ENCODE measurements around the gene M1AP. TPM values are rescaled to one million over a fixed set of nuclear protein-coding genes. Genes with fewer than 3 reads are reported as not detected.

M1AP gene
- total and polyA plus RNA-seq, 3 donors from 2014 or later = 11.7 to 21.4 (median 14.0) TPM

GRCh38 chr2:74538881-74539339, 109.2 kb downstream of the M1AP start:
- no peaks in the 10 kb centered on the region for H3K9me3 ChIP-seq
- H3K36me3 ChIP-seq (ENCODE audit: low read depth, missing control alignments) = no peaks in the 10 kb centered on the region
- no peaks in the 10 kb centered on the region for H3K27me3 ChIP-seq
- WGBS, 2 donors = 80 to 90% methylated on average over 7 of the region's 7 CpGs
- no peak overlapping the region for H3K4me3 ChIP-seq
- no peak overlapping the region for H3K27ac ChIP-seq
- TF ChIP-seq CTCF (IDR thresholded peaks at IDR 0.05) = no peak
- TF ChIP-seq POLR2A (IDR thresholded peaks at IDR 0.05) = no peak
- intact Hi-C loops (cut with DNase I; ENCODE audit: low total_unique reads) = no loop called here
- no peak for DNase-seq
- no peaks in the 10 kb centered on the region for H3K4me1 ChIP-seq

- H3K4me3 ChIP-seq = no peak overlapping the region
- TF ChIP-seq CTCF (IDR thresholded peaks at IDR 0.05) (no peak), POLR2A (IDR thresholded peaks at IDR 0.05) (no peak)
- intact Hi-C loops (cut with DNase I; ENCODE audit: low total_unique reads) = no loop called here
- no peak for DNase-seq
- no peaks in the 10 kb centered on the region for H3K27me3 ChIP-seq
- no peaks in the 10 kb centered on the region for H3K4me1 ChIP-seq
- no peak overlapping the region for H3K27ac ChIP-seq
- no peaks in the 10 kb centered on the region for H3K9me3 ChIP-seq
- no peaks in the 10 kb centered on the region for H3K36me3 ChIP-seq (ENCODE audit: low read depth, missing control alignments)
- WGBS, 2 donors = 66 to 69% methylated on average over 4 of the region's 4 CpGs
Measured at GRCh38 chr2:74537140-74537539, 111.0 kb downstream of the M1AP start.

- DNase-seq = no peak
- TF ChIP-seq POLR2A (IDR thresholded peaks at IDR 0.05) = no peak
- TF ChIP-seq CTCF (IDR thresholded peaks at IDR 0.05) = no peak
- H3K27ac ChIP-seq = no peak overlapping the region
- H3K9me3 ChIP-seq = no peaks in the 10 kb centered on the region
- no peaks in the 10 kb centered on the region for H3K27me3 ChIP-seq
- WGBS, 2 donors = 91 to 92% methylated on average over 4 to 23 of the region's 23 CpGs
- intact Hi-C loops (cut with DNase I; ENCODE audit: low total_unique reads) = no loop called here
- H3K36me3 ChIP-seq (ENCODE audit: low read depth, missing control alignments) = no peaks in the 10 kb centered on the region
- peaks cover 2% of the 10 kb centered on the region for H3K4me1 ChIP-seq
- no peak overlapping the region for H3K4me3 ChIP-seq
Measured at GRCh38 chr2:74536166-74536950, 111.8 kb downstream of the M1AP start.

GRCh38 chr2:74535440-74535965, 112.6 kb downstream of the M1AP start:
- WGBS, 2 donors = 93 to 95% methylated on average over 8 to 10 of the region's 10 CpGs
- Histone ChIP-seq H3K36me3 (ENCODE audit: low read depth, missing control alignments) (no peaks in the 10 kb centered on the region), H3K27ac (no peak overlapping the region), H3K4me3 (no peak overlapping the region), H3K27me3 (no peaks in the 10 kb centered on the region), H3K9me3 (no peaks in the 10 kb centered on the region), H3K4me1 (peaks cover 9% of the 10 kb centered on the region)
- no peak for TF ChIP-seq CTCF (IDR thresholded peaks at IDR 0.05)
- TF ChIP-seq POLR2A (IDR thresholded peaks at IDR 0.05) = no peak
- DNase-seq = no peak
- intact Hi-C loops (cut with DNase I; ENCODE audit: low total_unique reads) = no loop called here
